AG09319 (cell line): ENCODE results near the gene LIPK.

Source experiments
- DNase-seq: peaks from one replicate; pipeline ENCODE4 v3.0.0-alpha.2; 2010; ENCODE audit warnings: low read depth; ENCODE audit errors: extremely low read depth
- TF ChIP-seq, protein P1 (sequence below): IDR thresholded peaks from 2 replicates; pipeline ENCODE4 v1.5.1; 2011; ENCODE audit warnings: low read depth, mild to moderate bottlenecking, inconsistent platforms, low read length, moderate library complexity

LIPK gene

DNA sequence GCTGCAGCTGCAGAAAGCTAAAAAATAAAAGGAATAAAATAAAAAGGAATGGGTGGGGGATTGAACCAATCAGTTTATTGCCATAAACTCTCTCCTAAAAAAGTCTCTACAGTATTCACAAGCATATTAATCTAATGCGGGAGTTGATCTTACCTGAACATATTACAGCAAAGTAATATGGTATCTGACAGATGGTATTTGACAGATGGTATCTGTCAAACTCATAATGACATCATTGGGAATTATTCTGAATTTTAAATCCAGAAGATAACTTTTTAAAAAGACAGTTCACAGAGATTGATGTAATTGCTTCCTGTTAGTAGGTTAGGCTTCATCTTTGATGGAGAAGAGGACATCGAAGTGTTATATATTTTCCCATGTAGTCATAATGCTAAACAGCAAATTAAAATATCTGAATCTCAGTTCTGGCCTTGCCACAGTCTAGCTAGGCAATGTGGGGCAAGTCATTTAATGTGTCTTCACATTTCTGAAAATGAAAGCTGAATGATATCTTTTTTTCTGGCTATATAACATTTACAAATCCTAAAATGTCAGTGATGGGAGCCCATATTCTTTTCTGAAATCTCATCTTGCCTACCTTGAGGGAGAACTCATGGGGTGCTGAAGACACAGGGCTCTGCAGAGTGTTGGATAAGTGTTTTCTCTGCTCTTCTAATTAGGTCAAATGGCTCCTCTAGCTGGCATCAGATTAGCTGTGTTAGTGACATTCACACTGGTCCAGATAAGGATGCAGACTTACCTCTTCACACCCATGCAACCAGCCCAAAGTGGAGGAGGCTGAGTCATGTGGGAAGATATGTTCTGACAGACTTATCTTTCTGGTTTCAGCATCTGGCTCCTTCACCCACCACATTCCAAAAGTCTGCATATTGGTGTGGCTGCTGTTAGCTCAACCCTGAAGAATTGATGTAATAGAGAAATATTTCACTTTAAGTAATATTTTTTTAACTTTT is 94.4 kb downstream of the LIPK start:
- DNase-seq: no peak
- TF ChIP-seq, protein P1, sequence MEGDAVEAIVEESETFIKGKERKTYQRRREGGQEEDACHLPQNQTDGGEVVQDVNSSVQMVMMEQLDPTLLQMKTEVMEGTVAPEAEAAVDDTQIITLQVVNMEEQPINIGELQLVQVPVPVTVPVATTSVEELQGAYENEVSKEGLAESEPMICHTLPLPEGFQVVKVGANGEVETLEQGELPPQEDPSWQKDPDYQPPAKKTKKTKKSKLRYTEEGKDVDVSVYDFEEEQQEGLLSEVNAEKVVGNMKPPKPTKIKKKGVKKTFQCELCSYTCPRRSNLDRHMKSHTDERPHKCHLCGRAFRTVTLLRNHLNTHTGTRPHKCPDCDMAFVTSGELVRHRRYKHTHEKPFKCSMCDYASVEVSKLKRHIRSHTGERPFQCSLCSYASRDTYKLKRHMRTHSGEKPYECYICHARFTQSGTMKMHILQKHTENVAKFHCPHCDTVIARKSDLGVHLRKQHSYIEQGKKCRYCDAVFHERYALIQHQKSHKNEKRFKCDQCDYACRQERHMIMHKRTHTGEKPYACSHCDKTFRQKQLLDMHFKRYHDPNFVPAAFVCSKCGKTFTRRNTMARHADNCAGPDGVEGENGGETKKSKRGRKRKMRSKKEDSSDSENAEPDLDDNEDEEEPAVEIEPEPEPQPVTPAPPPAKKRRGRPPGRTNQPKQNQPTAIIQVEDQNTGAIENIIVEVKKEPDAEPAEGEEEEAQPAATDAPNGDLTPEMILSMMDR: no peak
